BJ (cell line): Measurements from ENCODE around the gene FAT3. TPM values are rescaled to one million over a fixed set of nuclear protein-coding genes. Genes with fewer than 3 reads are reported as not detected.

Source experiments
- CTCF ChIA-PET: fragments of 350-600 bp; formaldehyde crosslinking; extraction: SDS; loops from one replicate; lab custom pipeline; 2021; ENCODE audit warnings: antibody characterized with exemption, inconsistent platforms; lab: Yijun Ruan, JAX
- POLR2A ChIA-PET: fragments of 300-600 bp; sonication (Branson Sonifier 250); formaldehyde crosslinking; extraction: SDS; loops from one replicate; lab custom pipeline; 2021; ENCODE audit warnings: antibody characterized with exemption; lab: Charles Lee
- DNase-seq: peaks from one replicate; pipeline ENCODE4 v3.0.0-alpha.2; 2011; ENCODE audit warnings: low read depth
- H3K27me3 ChIP-seq: 2 replicates; pipeline ENCODE4 v1.6.0; 2011; ENCODE audit warnings: low read length; ENCODE audit not compliant: control insufficient read depth, insufficient read depth
- H3K36me3 ChIP-seq: 2 replicates; pipeline ENCODE4 v1.5.1; 2011; ENCODE audit warnings: low read length; ENCODE audit not compliant: control insufficient read depth, insufficient read depth
- H3K4me3 ChIP-seq: 2 replicates; pipeline ENCODE4 v1.5.1; 2011; ENCODE audit warnings: low read depth, mild to moderate bottlenecking, control low read depth, low read length
- CTCF ChIP-seq: IDR thresholded peaks from 2 replicates; pipeline ENCODE4 v1.5.1; 2011; ENCODE audit warnings: low read depth, mild to moderate bottlenecking, control low read depth, inconsistent platforms, low read length, moderate library complexity; ENCODE audit not compliant: insufficient read depth
- polyA plus RNA-seq: library from polyadenylated mRNA; depleted of rRNA; stranded (reverse); fragments of >200 nt; gene quantifications from 2 replicates; pipeline ENCODE4 v1.2.3, GENCODE V29; 2011

The FAT3 gene
- polyA plus RNA-seq, 1 experiment = 0.53 TPM

- TF ChIP-seq CTCF = no peak
- no peaks in the 10 kb centered on the region for H3K36me3 ChIP-seq
- ChIA-PET POLR2A (no interaction called here), CTCF (interaction anchor here (0.8 kb wide), 1 partner anchor 10 kb away, joined by 3 read pairs; no protein-coding TSS in a partner anchor)
- peaks cover 20% of the 10 kb centered on the region for H3K27me3 ChIP-seq
- H3K4me3 ChIP-seq = no peak overlapping the region
- no peak for DNase-seq
These were observed 1.9 kb upstream of the FAT3 start for GRCh38 chr11:92222701-92223100.

GRCh38 chr11:92224054-92224406, 588 bp upstream of the FAT3 start:
- H3K4me3 ChIP-seq = peak overlapping the region; percentile 48
- ChIA-PET CTCF (no interaction called here), POLR2A (no interaction called here)
- no peak for DNase-seq
- no peaks in the 10 kb centered on the region for H3K36me3 ChIP-seq
- no peak for TF ChIP-seq CTCF
- H3K27me3 ChIP-seq = peaks cover 24% of the 10 kb centered on the region

- Histone ChIP-seq H3K4me3 (peak overlapping the region; percentile 48), H3K27me3 (peaks cover 24% of the 10 kb centered on the region), H3K36me3 (no peaks in the 10 kb centered on the region)
- CTCF ChIA-PET = interaction anchor here (1.2 kb wide), 1 partner anchor 107 kb away, joined by 3 read pairs; no protein-coding TSS in a partner anchor
- TF ChIP-seq CTCF = no peak
- no peak for DNase-seq
- POLR2A ChIA-PET = no interaction called here
These were observed 528 bp downstream of the FAT3 start for GRCh38 chr11:92225125-92225567.

- no peaks in the 10 kb centered on the region for H3K36me3 ChIP-seq
- H3K4me3 ChIP-seq = peak overlapping the region; percentile 48
- peaks cover 24% of the 10 kb centered on the region for H3K27me3 ChIP-seq
- CTCF ChIA-PET = interaction anchor here (1.2 kb wide), 2 partner anchors 27 to 106 kb away, joined by 3 to 6 read pairs; no protein-coding TSS in a partner anchor
- TF ChIP-seq CTCF = peak; percentile 34
- POLR2A ChIA-PET = no interaction called here
- DNase-seq = no peak
These were observed 1.1 kb downstream of the FAT3 start for GRCh38 chr11:92225568-92226330.

GRCh38 chr11:92226331-92227229, 2.0 kb downstream of the FAT3 start:
- POLR2A ChIA-PET = no interaction called here
- TF ChIP-seq CTCF = no peak
- Histone ChIP-seq H3K36me3 (no peaks in the 10 kb centered on the region), H3K27me3 (peaks cover 23% of the 10 kb centered on the region), H3K4me3 (peak overlapping the region; percentile 48)
- no peak for DNase-seq
- CTCF ChIA-PET = interaction anchor here (1.2 kb wide), 2 partner anchors 26 to 106 kb away, joined by 3 to 6 read pairs; no protein-coding TSS in a partner anchor
